K562 (cell line): ENCODE results near the gene NUP107. TPM values are rescaled to one million over a fixed set of nuclear protein-coding genes. Genes with fewer than 3 reads are reported as not detected.

Experiments
- ATAC-seq: fragments of 200-7000 bp; cut with Tn5 transposase; 3 replicates; pipeline ENCODE4 v1.9.1; 2020; ENCODE audit warnings: moderate library complexity
- BruUV-seq: library from RNA; stranded (reverse); fragments of 400-500 nt; replicated peaks from 2 replicates; lab custom pipeline; 2021; lab: Mats Ljungman, UMichigan
- CTCF ChIA-PET: fragments of 300-600 bp; formaldehyde crosslinking; extraction: SDS; loops from one replicate; lab custom pipeline; 2021; ENCODE audit warnings: low intra/inter-chr PET ratio; lab: Yijun Ruan, JAX
- POLR2A ChIA-PET: fragments of 300-600, 350-650 bp; sonication (Branson Sonifier 250); formaldehyde crosslinking; extraction: SDS; loops from one replicate; lab custom pipeline; 2021; ENCODE audit warnings: antibody characterized with exemption, inconsistent platforms; lab: Yijun Ruan, JAX
- DNase-seq, 4 experiments: peaks; one replicate each; pipeline versions ENCODE4 v3.0.0 to v3.0.0-alpha.2; 2011 to 2018; ENCODE audit warnings: low spot score in 3 of 4, mixed read lengths in 3 of 4; ENCODE audit errors: extremely low read depth in 1 of 4
- FAIRE-seq: peaks from 2 replicates; lab custom pipeline; 2011; peaks lifted over from hg19 to GRCh38; lab: Jason Lieb, UNC
- H2AFZ ChIP-seq: 2 replicates; pipeline ENCODE4 v1.6.0; 2011; ENCODE audit warnings: low read depth, low read length, control low read depth, inconsistent platforms
- H3K27ac ChIP-seq: fragments of 200-600 bp; 3 replicates; pipeline ENCODE4 v1.8.0; 2011; ENCODE audit warnings: low read depth, mild to moderate bottlenecking, control low read depth, inconsistent platforms, low read length, moderate library complexity, mixed read lengths; ENCODE audit errors: extremely low read depth
- H3K27me3 ChIP-seq, 2 experiments: fragments of 300-600 bp in 1 of 2; 2 replicates in 1 of 2; 3 replicates in 1 of 2; pipeline versions ENCODE4 v1.6.0 to v1.8.0; 2011; ENCODE audit warnings: inconsistent platforms in 2 of 2, low read length in 2 of 2, mild to moderate bottlenecking in 1 of 2, mixed read lengths in 1 of 2, moderate library complexity in 1 of 2; ENCODE audit not compliant: control insufficient read depth in 2 of 2, insufficient read depth in 2 of 2
- H3K36me3 ChIP-seq: fragments of 300-600 bp; 3 replicates; pipeline ENCODE4 v1.8.0; 2011; ENCODE audit warnings: mild to moderate bottlenecking, low read length, inconsistent platforms; ENCODE audit not compliant: control insufficient read depth, insufficient read depth
- H3K4me1 ChIP-seq, 2 experiments: fragments of 200-600 bp in 1 of 2; replicated peaks in 1 of 2; 2 replicates in 1 of 2; 3 replicates in 1 of 2; pipeline versions ENCODE4 v1.5.1 to v1.8.0; 2011; ENCODE audit warnings: inconsistent platforms in 2 of 2, low read length in 2 of 2, mild to moderate bottlenecking in 1 of 2, mixed read lengths in 1 of 2, moderate library complexity in 1 of 2; ENCODE audit not compliant: control insufficient read depth in 2 of 2, insufficient read depth in 2 of 2
- H3K4me2 ChIP-seq: 2 replicates; pipeline ENCODE4 v1.6.1; 2011; ENCODE audit warnings: low read length, control low read depth, inconsistent platforms, mixed read lengths; ENCODE audit not compliant: insufficient read depth
- H3K4me3 ChIP-seq: fragments of 200-600 bp; sonication (generic), shearing (Covaris generic); 2 replicates; pipeline ENCODE4 v1.5.1; 2016; ENCODE audit warnings: control low read depth, inconsistent platforms
- H3K79me2 ChIP-seq: fragments of 200-600 bp; 3 replicates; pipeline ENCODE4 v1.8.0; 2011; ENCODE audit warnings: low read length, inconsistent platforms; ENCODE audit not compliant: control insufficient read depth, insufficient read depth
- H3K9ac ChIP-seq, 2 experiments: 2 replicates each; pipeline versions ENCODE4 v1.6.0 to v1.6.1; 2011; ENCODE audit warnings: low read depth in 2 of 2, low read length in 2 of 2, control low read depth in 1 of 2, inconsistent platforms in 1 of 2, mild to moderate bottlenecking in 1 of 2, mixed read lengths in 1 of 2; ENCODE audit not compliant: insufficient read depth in 1 of 2
- H3K9me1 ChIP-seq: one replicate; pipeline ENCODE4 v1.6.0; 2011; ENCODE audit warnings: inconsistent platforms, mild to moderate bottlenecking, low read length, moderate library complexity; ENCODE audit not compliant: control insufficient read depth, insufficient read depth
- H3K9me3 ChIP-seq: replicated peaks from 2 replicates; pipeline ENCODE4 v1.5.1; 2011; ENCODE audit warnings: low read depth, low read length, inconsistent platforms; ENCODE audit not compliant: control insufficient read depth, insufficient read depth
- H4K20me1 ChIP-seq: replicated peaks from 2 replicates; pipeline ENCODE4 v1.6.1; 2011; ENCODE audit warnings: low read length, inconsistent platforms, mixed read lengths; ENCODE audit not compliant: control insufficient read depth, insufficient read depth
- E2F4 ChIP-seq: sonication (generic); formaldehyde crosslinking; IDR thresholded peaks from 2 replicates; pipeline ENCODE4 v1.8.0; 2022; ENCODE audit warnings: mild to moderate bottlenecking, low read depth, missing genetic modification reagents
- GATAD2A ChIP-seq: fragments of 450-650 bp; IDR thresholded peaks from 2 replicates; pipeline ENCODE4 v1.6.1; 2017
- LARP7 ChIP-seq: fragments of 450-650 bp; IDR thresholded peaks from 2 replicates; pipeline ENCODE4 v1.6.1; 2016
- LEF1 ChIP-seq: fragments of 450-650 bp; IDR thresholded peaks from 2 replicates; pipeline ENCODE4 v1.6.1; 2016; ENCODE audit warnings: mild to moderate bottlenecking
- MED1 ChIP-seq: sonication (generic); formaldehyde crosslinking; IDR thresholded peaks from 2 replicates; pipeline ENCODE4 v1.8.1; 2023; ENCODE audit warnings: missing genetic modification reagents, borderline replicate concordance
- MTF1 ChIP-seq: fragments of 250-450 bp; sonication (Bioruptor Pico); IDR thresholded peaks from 2 replicates; pipeline ENCODE4 v1.9.0; 2021; ENCODE audit warnings: moderate library complexity, mild to moderate bottlenecking, inconsistent platforms, borderline replicate concordance
- OTX1 ChIP-seq: fragments of 450-650 bp; formaldehyde crosslinking; IDR thresholded peaks from 2 replicates; pipeline ENCODE4 v1.4.0; 2022; ENCODE audit warnings: mild to moderate bottlenecking
- RBM17 ChIP-seq: fragments of 200-400 bp; formaldehyde crosslinking; IDR thresholded peaks from 2 replicates; pipeline ENCODE4 v1.6.1; 2017; ENCODE audit warnings: low read depth, mild to moderate bottlenecking, low read length, borderline replicate concordance
- SMARCB1 ChIP-seq: IDR thresholded peaks from 2 replicates; pipeline ENCODE4 v1.6.1; 2011; ENCODE audit warnings: improper control_type of control experiment, low read depth; ENCODE audit not compliant: insufficient read length
- STAT6 ChIP-seq: sonication (generic); formaldehyde crosslinking; IDR thresholded peaks from 2 replicates; pipeline ENCODE4 v1.8.1; 2023; ENCODE audit warnings: mild to moderate bottlenecking, missing genetic modification reagents
- ZNF212 ChIP-seq: fragments of 450-650 bp; formaldehyde crosslinking; IDR thresholded peaks from 2 replicates; pipeline ENCODE4 v1.4.0; 2020; ENCODE audit warnings: mild to moderate bottlenecking
- ZNF445 ChIP-seq: fragments of 250-450 bp; sonication (Bioruptor Pico); IDR thresholded peaks from 2 replicates; pipeline ENCODE4 v1.4.0; 2020; ENCODE audit warnings: low read depth, mild to moderate bottlenecking, moderate library complexity
- WGBS: fragments of 100-300 bp; shearing (Covaris generic); methylation state at CpG from one replicate; pipeline ENCODE4 v1.1.6; 2016; ENCODE audit warnings: low coverage, mixed read lengths; ENCODE audit not compliant: insufficient coverage; ENCODE audit errors: missing lambda C conversion rate; 5-methylcytosine and 5-hydroxymethylcytosine counted together
- in situ Hi-C: fragments of 300-500 bp; cut with MboI; formaldehyde crosslinking; loops from 4 replicates; pipeline ENCODE4 v1.15.0; 2018; ENCODE audit warnings: inconsistent platforms, mixed read lengths
- intact Hi-C: fragments of 100-400 bp; cut with micrococcal nuclease; formaldehyde crosslinking; loops from 2 replicates; pipeline ENCODE4 v1.14.2; 2022
- polyA plus RNA-seq, 8 experiments: library from polyadenylated mRNA; depleted of rRNA in 4 of 8; stranded (reverse) in 5 of 8; unstranded in 3 of 8; fragments of >200 nt; fragmentation: Nextera tagmentation in 2 of 8; fragmentation: Illumina TruSeq in 1 of 8; extraction: Ambion mirVana in 2 of 8; extraction: Trizol in 1 of 8; gene quantifications; 2 replicates each; pipeline versions ENCODE4 v1.2.1 to v1.2.3, GENCODE V29; 2011 to 2014; ENCODE audit warnings: inconsistent platforms in 1 of 8, missing spikeins in 1 of 8
- total RNA-seq, 7 experiments: library from RNA; depleted of rRNA in 6 of 7; stranded (reverse); fragments of >200 nt in 6 of 7; fragmentation: Illumina TruSeq in 2 of 7; extraction: Trizol in 2 of 7; gene quantifications; 2 replicates each; pipeline versions ENCODE4 v1.2.1 to v1.2.3, GENCODE V29; 2011 to 2021; ENCODE audit warnings: low replicate concordance in 1 of 7

The NUP107 gene
- total and polyA plus RNA-seq, 9 of the 15 experiments (the other 6 are each of a cell fraction or from before 2014, with no cell fraction given), result 129 to 277 (median 199) TPM

GRCh38 chr12:68762691-68763090 is 75.9 kb downstream of the NUP107 start:
- ChIA-PET POLR2A (no interaction called here), CTCF (no interaction called here)
- Histone ChIP-seq H2AFZ (no peak overlapping the region), H3K79me2 (no peaks in the 10 kb centered on the region), H3K4me1 (no peaks in the 10 kb centered on the region), H3K27ac (no peak overlapping the region), H3K4me3 (no peak overlapping the region), H3K27me3 (no peaks in the 10 kb centered on the region), H4K20me1 (no peaks in the 10 kb centered on the region), H3K9me1 (no peaks in the 10 kb centered on the region), H3K9me3 (no peaks in the 10 kb centered on the region), H3K36me3 (peaks cover 26% of the 10 kb centered on the region; the same call in 2 of the 3 replicates), H3K4me2 (no peak overlapping the region), H3K9ac (peak overlapping the region in 1 of 2 experiments; percentile 31; a peak in 1 of 4 replicates)
- intact Hi-C loops (no loop called here), in situ Hi-C loops (no loop called here)
- WGBS, result 96% methylated on average over 3 of the region's 3 CpGs
- FAIRE-seq (no peak), DNase-seq (no peak), ATAC-seq (no peak)
- TF ChIP-seq GATAD2A, result no peak
- no peak for TF ChIP-seq LARP7
- TF ChIP-seq STAT6 (CRISPR knock-in tag), result no peak
- no TSS peak for BruUV-seq

- ChIA-PET POLR2A (no interaction called here), CTCF (no interaction called here)
- no peaks in the 10 kb centered on the region for H3K79me2 ChIP-seq
- no peaks in the 10 kb centered on the region for H3K27me3 ChIP-seq
- peaks cover 0 to under 1% of the 10 kb centered on the region in 2 experiments; a peak in 1 of 5 replicates for H3K4me1 ChIP-seq
- no TSS peak for BruUV-seq
- ATAC-seq (no peak), DNase-seq (no peak), FAIRE-seq (no peak)
- no peaks in the 10 kb centered on the region for H3K9me3 ChIP-seq
- intact Hi-C loops, result no loop called here
- peaks cover 18% of the 10 kb centered on the region; the same call in 2 of the 3 replicates for H3K36me3 ChIP-seq
- no peak overlapping the region for H3K4me3 ChIP-seq
- in situ Hi-C loops, result no loop called here
- H3K4me2 ChIP-seq, result no peak overlapping the region
- H3K27ac ChIP-seq, result no peak overlapping the region
- H3K9ac ChIP-seq, result no peak overlapping the region
- WGBS, result 88% methylated on average over 1 of the region's 1 CpG
- TF ChIP-seq MED1 (CRISPR knock-in tag) (no peak), ZNF212 (CRISPR knock-in tag) (no peak), SMARCB1 (no peak), RBM17 (no peak), OTX1 (CRISPR knock-in tag) (no peak), MTF1 (CRISPR knock-in tag) (no peak), E2F4 (CRISPR knock-in tag) (no peak), LEF1 (no peak), ZNF445 (no peak)
- H3K9me1 ChIP-seq, result no peaks in the 10 kb centered on the region
- H4K20me1 ChIP-seq, result no peaks in the 10 kb centered on the region
- H2AFZ ChIP-seq, result no peak overlapping the region
Measured at GRCh38 chr12:68765696-68766095, 78.9 kb downstream of the NUP107 start.
